ENCODE data around the gene CCDC106.

DNA sequence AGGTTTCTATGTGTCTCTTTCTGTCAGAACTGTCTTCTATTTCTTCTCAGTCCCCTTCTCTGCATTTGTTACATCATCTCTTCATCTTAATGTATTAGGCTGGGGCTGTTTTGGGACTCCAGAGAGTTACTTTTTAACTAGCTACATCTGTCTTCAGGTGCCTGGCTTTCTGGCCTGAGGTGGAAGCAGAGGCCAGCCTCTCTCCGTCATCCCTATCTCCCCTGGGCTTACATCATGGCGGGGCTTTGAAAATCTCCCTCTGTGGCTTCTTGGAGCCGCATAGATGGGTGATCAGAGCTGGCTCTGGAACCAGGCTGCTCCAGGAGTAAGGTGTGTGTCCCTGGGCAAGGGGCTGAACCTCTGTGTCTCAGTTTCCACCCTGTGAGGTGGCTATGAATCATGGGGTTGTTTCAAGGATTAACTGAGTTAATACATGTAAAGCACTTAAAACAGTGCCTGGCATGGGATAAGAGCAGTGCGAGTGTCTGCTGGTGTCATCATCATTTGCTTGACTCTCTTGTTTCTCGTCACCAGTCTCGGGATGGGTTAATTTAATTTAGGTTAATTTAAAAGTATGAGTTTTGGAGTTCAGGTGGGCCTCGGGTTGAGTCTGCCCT lies 29.0 kb downstream of the CCDC106 start:
- TF ChIP-seq, protein P1, sequence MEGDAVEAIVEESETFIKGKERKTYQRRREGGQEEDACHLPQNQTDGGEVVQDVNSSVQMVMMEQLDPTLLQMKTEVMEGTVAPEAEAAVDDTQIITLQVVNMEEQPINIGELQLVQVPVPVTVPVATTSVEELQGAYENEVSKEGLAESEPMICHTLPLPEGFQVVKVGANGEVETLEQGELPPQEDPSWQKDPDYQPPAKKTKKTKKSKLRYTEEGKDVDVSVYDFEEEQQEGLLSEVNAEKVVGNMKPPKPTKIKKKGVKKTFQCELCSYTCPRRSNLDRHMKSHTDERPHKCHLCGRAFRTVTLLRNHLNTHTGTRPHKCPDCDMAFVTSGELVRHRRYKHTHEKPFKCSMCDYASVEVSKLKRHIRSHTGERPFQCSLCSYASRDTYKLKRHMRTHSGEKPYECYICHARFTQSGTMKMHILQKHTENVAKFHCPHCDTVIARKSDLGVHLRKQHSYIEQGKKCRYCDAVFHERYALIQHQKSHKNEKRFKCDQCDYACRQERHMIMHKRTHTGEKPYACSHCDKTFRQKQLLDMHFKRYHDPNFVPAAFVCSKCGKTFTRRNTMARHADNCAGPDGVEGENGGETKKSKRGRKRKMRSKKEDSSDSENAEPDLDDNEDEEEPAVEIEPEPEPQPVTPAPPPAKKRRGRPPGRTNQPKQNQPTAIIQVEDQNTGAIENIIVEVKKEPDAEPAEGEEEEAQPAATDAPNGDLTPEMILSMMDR (conservative IDR thresholded peaks at IDR 0.05; ENCODE audit: low read depth, low read length): no peak
- TF ChIP-seq EZH2phosphoT487 (IDR thresholded peaks at IDR 0.05; ENCODE audit: borderline replicate concordance, low read length) (no peak), EZH2 (IDR thresholded peaks at IDR 0.05; ENCODE audit: low read length, unreplicated experiment) (no peak)
